H9 (cell line): ENCODE data around the gene ADCY4. TPM values are rescaled to one million over a fixed set of nuclear protein-coding genes. Genes with fewer than 3 reads are reported as not detected.

Experiments used
- DNase-seq: peaks from one replicate; pipeline ENCODE4 v3.0.0-alpha.2; 2017
- H2AFZ ChIP-seq: one replicate; pipeline ENCODE4 v1.6.1; 2013; ENCODE audit warnings: mild to moderate bottlenecking, low read length, control low read depth, moderate library complexity
- H2AK5ac ChIP-seq: 2 replicates; pipeline ENCODE4 v1.6.1; 2013; ENCODE audit warnings: low read length, control low read depth, mixed read lengths; ENCODE audit not compliant: insufficient read length
- H2BK120ac ChIP-seq: one replicate; pipeline ENCODE4 v1.6.1; 2013; ENCODE audit warnings: low read depth, mild to moderate bottlenecking, low read length, control low read depth, inconsistent platforms; ENCODE audit not compliant: poor library complexity, severe bottlenecking
- H2BK12ac ChIP-seq: 2 replicates; pipeline ENCODE4 v1.6.1; 2013; ENCODE audit warnings: low read length, control low read depth, mixed read lengths, low read depth; ENCODE audit not compliant: insufficient read length
- H2BK15ac ChIP-seq: 2 replicates; pipeline ENCODE4 v1.6.1; 2013; ENCODE audit warnings: low read depth, low read length, control low read depth
- H2BK20ac ChIP-seq: one replicate; pipeline ENCODE4 v1.6.1; 2013; ENCODE audit warnings: low read depth, mild to moderate bottlenecking, low read length, control low read depth, inconsistent platforms; ENCODE audit not compliant: poor library complexity, severe bottlenecking
- H2BK5ac ChIP-seq: 2 replicates; pipeline ENCODE4 v1.6.1; 2013; ENCODE audit warnings: low read length, control low read depth, mixed read lengths; ENCODE audit not compliant: insufficient read length
- H3K14ac ChIP-seq: 2 replicates; pipeline ENCODE4 v1.6.1; 2013; ENCODE audit warnings: low read length, control low read depth; ENCODE audit not compliant: insufficient read depth
- H3K18ac ChIP-seq: 2 replicates; pipeline ENCODE4 v1.6.1; 2013; ENCODE audit warnings: low read depth, mild to moderate bottlenecking, mixed read lengths, low read length, control low read depth; ENCODE audit not compliant: insufficient read length
- H3K23ac ChIP-seq: 2 replicates; pipeline ENCODE4 v1.6.1; 2013; ENCODE audit warnings: low read length, control low read depth, mixed read lengths, low read depth; ENCODE audit not compliant: insufficient read length
- H3K23me2 ChIP-seq: 2 replicates; pipeline ENCODE4 v1.6.1; 2013; ENCODE audit warnings: low read depth, mild to moderate bottlenecking, mixed read lengths, low read length, control low read depth; ENCODE audit not compliant: insufficient read length, poor library complexity, severe bottlenecking
- H3K27ac ChIP-seq: 2 replicates; pipeline ENCODE4 v1.5.1; 2013; ENCODE audit warnings: low read length, control low read depth, mixed read lengths, low read depth; ENCODE audit not compliant: insufficient read length
- H3K27me3 ChIP-seq: 2 replicates; pipeline ENCODE4 v1.6.1; 2013; ENCODE audit warnings: low read length, control low read depth, inconsistent platforms; ENCODE audit not compliant: insufficient read depth
- H3K4ac ChIP-seq: 2 replicates; pipeline ENCODE4 v1.6.1; 2013; ENCODE audit warnings: low read depth, mild to moderate bottlenecking, control low read depth, inconsistent platforms, low read length, moderate library complexity
- H3K4me1 ChIP-seq: 2 replicates; pipeline ENCODE4 v1.6.1; 2013; ENCODE audit warnings: low read length, control low read depth, inconsistent platforms; ENCODE audit not compliant: insufficient read depth
- H3K4me2 ChIP-seq: 2 replicates; pipeline ENCODE4 v1.6.1; 2013; ENCODE audit warnings: low read length, control low read depth, mixed read lengths; ENCODE audit not compliant: insufficient read length, insufficient read depth
- H3K56ac ChIP-seq: 2 replicates; pipeline ENCODE4 v1.6.1; 2013; ENCODE audit warnings: low read depth, mild to moderate bottlenecking, mixed read lengths, low read length, control low read depth; ENCODE audit not compliant: insufficient read length
- H3K79me1 ChIP-seq: 2 replicates; pipeline ENCODE4 v1.6.1; 2013; ENCODE audit warnings: low read depth, mild to moderate bottlenecking, moderate library complexity, low read length, control low read depth, inconsistent platforms; ENCODE audit not compliant: insufficient read depth, poor library complexity, severe bottlenecking
- H3K79me2 ChIP-seq: 2 replicates; pipeline ENCODE4 v1.6.1; 2013; ENCODE audit warnings: low read length, control low read depth, inconsistent platforms; ENCODE audit not compliant: insufficient read depth
- H3K9ac ChIP-seq: 2 replicates; pipeline ENCODE4 v1.6.1; 2013; ENCODE audit warnings: low read length, control low read depth, mixed read lengths; ENCODE audit not compliant: insufficient read length; ENCODE audit errors: extremely low read depth
- H3K9me3 ChIP-seq: one replicate; pipeline ENCODE4 v1.6.1; 2013; ENCODE audit warnings: low read depth, low read length, inconsistent platforms; ENCODE audit not compliant: control insufficient read depth
- H3T11ph ChIP-seq: one replicate; pipeline ENCODE4 v1.6.1; 2013; ENCODE audit warnings: mild to moderate bottlenecking, low read length, control low read depth, inconsistent platforms
- H4K20me1 ChIP-seq: one replicate; pipeline ENCODE4 v1.6.1; 2013; ENCODE audit not compliant: control insufficient read depth, insufficient read length, insufficient read depth
- H4K5ac ChIP-seq: 2 replicates; pipeline ENCODE4 v1.6.1; 2013; ENCODE audit warnings: low read depth, mild to moderate bottlenecking, mixed read lengths, low read length, control low read depth; ENCODE audit not compliant: insufficient read length
- H4K8ac ChIP-seq: replicated peaks from 2 replicates; pipeline ENCODE4 v1.6.1; 2013; ENCODE audit warnings: low read length, control low read depth, mixed read lengths, low read depth; ENCODE audit not compliant: insufficient read length
- H4K91ac ChIP-seq: 2 replicates; pipeline ENCODE4 v1.6.1; 2013; ENCODE audit warnings: low read depth, mild to moderate bottlenecking, moderate library complexity, mixed read lengths, low read length, control low read depth; ENCODE audit not compliant: insufficient read length
- H3K27ac Mint-ChIP-seq, 3 experiments: 2 replicates in 2 of 3; 3 replicates in 1 of 3; pipeline ENCODE4 v1.8.0; 2020 to 2021; ENCODE audit warnings: mixed read lengths in 3 of 3, mild to moderate bottlenecking in 1 of 3, moderate library complexity in 1 of 3
- H3K27me3 Mint-ChIP-seq: 2 replicates; pipeline ENCODE4 v1.8.0; 2021; ENCODE audit warnings: low read depth, mild to moderate bottlenecking, moderate library complexity, mixed read lengths
- H3K36me3 Mint-ChIP-seq, 3 experiments: 2 replicates in 2 of 3; 3 replicates in 1 of 3; pipeline ENCODE4 v1.8.0; 2020 to 2021; ENCODE audit warnings: low read depth in 3 of 3, mixed read lengths in 3 of 3; ENCODE audit not compliant: insufficient read depth in 1 of 3
- H3K4me1 Mint-ChIP-seq, 2 experiments: 2 replicates each; pipeline ENCODE4 v1.8.0; 2020; ENCODE audit warnings: mixed read lengths in 2 of 2
- H3K4me3 Mint-ChIP-seq, 2 experiments: 2 replicates in 1 of 2; 3 replicates in 1 of 2; pipeline ENCODE4 v1.8.0; 2020 to 2021; ENCODE audit warnings: mild to moderate bottlenecking in 2 of 2, mixed read lengths in 2 of 2, moderate library complexity in 1 of 2
- H3K9me3 Mint-ChIP-seq, 2 experiments: 2 replicates in 1 of 2; 3 replicates in 1 of 2; pipeline ENCODE4 v1.8.0; 2020; ENCODE audit warnings: mild to moderate bottlenecking in 2 of 2, mixed read lengths in 2 of 2, moderate library complexity in 1 of 2
- WGBS: extraction: QIAGEN DNeasy Blood & Tissue Kit; methylation state at CpG from one replicate; pipeline ENCODE4 v1.1.7; 2013; ENCODE audit warnings: missing lambda C conversion rate, low lambda C conversion rate, mixed read lengths; ENCODE audit not compliant: insufficient read length; ENCODE audit errors: extremely low coverage; 5-methylcytosine and 5-hydroxymethylcytosine counted together
- total RNA-seq: library from RNA; stranded (reverse); gene quantifications from 2 replicates; pipeline ENCODE4 v1.2.1, GENCODE V29; 2021
- TF ChIP-seq, protein P1 (sequence below): fragments of 200-600 bp; sonication (generic); conservative IDR thresholded peaks from 3 replicates; pipeline ENCODE4 v1.8.0; 2021; ENCODE audit warnings: antibody characterized with exemption, mild to moderate bottlenecking

Gene ADCY4
- total RNA-seq, 1 experiment from 2014 or later, result 0.09 TPM

DNA sequence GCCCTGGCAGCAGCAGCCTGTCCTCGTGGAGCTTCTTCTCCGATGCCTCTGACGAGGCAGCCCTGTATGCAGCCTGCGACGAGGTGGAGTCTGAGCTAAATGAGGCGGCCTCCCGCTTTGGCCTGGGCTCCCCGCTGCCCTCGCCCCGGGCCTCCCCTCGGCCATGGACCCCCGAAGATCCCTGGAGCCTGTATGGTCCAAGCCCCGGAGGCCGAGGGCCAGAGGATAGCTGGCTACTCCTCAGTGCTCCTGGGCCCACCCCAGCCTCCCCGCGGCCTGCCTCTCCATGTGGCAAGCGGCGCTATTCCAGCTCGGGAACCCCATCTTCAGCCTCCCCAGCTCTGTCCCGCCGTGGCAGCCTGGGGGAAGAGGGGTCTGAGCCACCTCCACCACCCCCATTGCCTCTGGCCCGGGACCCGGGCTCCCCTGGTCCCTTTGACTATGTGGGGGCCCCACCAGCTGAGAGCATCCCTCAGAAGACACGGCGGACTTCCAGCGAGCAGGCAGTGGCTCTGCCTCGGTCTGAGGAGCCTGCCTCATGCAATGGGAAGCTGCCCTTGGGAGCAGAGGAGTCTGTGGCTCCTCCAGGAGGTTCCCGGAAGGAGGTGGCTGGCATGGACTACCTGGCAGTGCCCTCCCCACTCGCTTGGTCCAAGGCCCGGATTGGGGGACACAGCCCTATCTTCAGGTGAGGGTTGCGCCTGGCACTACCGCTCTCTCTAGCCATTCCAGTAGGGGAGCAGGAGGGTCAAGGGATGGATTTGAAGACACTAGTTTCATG, 35.2 kb upstream of the ADCY4 start:
- Histone ChIP-seq H2BK20ac (no peak overlapping the region), H3K9ac (no peak overlapping the region), H4K20me1 (no peaks in the 10 kb centered on the region), H2BK12ac (no peak overlapping the region), H2BK5ac (no peak overlapping the region), H3K23ac (no peak overlapping the region), H3T11ph (no peak overlapping the region), H3K23me2 (peaks cover 19% of the 10 kb centered on the region), H3K79me2 (no peaks in the 10 kb centered on the region), H3K27me3 (no peaks in the 10 kb centered on the region), H3K79me1 (no peaks in the 10 kb centered on the region), H3K27ac (no peak overlapping the region), H2BK120ac (no peak overlapping the region), H2AFZ (no peak overlapping the region), H3K56ac (no peak overlapping the region), H4K8ac (no peak overlapping the region), H3K14ac (no peak overlapping the region), H4K5ac (no peak overlapping the region), H3K4me1 (no peaks in the 10 kb centered on the region; the same call in 1 of the 2 replicates), H2AK5ac (no peak overlapping the region), H3K4ac (no peak overlapping the region), H3K18ac (no peak overlapping the region), H3K9me3 (no peaks in the 10 kb centered on the region), H2BK15ac (no peak overlapping the region), H4K91ac (no peak overlapping the region), H3K4me2 (no peak overlapping the region)
- no peak overlapping the region for H3K27ac Mint-ChIP-seq
- no peak for DNase-seq
- no CpG with 5 or more reads among the region's 32 CpGs for WGBS
- H3K4me1 Mint-ChIP-seq, result peaks cover 15 to 16% of the 10 kb centered on the region in 2 experiments
- TF ChIP-seq, protein P1, sequence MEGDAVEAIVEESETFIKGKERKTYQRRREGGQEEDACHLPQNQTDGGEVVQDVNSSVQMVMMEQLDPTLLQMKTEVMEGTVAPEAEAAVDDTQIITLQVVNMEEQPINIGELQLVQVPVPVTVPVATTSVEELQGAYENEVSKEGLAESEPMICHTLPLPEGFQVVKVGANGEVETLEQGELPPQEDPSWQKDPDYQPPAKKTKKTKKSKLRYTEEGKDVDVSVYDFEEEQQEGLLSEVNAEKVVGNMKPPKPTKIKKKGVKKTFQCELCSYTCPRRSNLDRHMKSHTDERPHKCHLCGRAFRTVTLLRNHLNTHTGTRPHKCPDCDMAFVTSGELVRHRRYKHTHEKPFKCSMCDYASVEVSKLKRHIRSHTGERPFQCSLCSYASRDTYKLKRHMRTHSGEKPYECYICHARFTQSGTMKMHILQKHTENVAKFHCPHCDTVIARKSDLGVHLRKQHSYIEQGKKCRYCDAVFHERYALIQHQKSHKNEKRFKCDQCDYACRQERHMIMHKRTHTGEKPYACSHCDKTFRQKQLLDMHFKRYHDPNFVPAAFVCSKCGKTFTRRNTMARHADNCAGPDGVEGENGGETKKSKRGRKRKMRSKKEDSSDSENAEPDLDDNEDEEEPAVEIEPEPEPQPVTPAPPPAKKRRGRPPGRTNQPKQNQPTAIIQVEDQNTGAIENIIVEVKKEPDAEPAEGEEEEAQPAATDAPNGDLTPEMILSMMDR, result no peak
- H3K27me3 Mint-ChIP-seq, result peaks cover 9% of the 10 kb centered on the region
- H3K4me3 Mint-ChIP-seq, result no peak overlapping the region
- H3K36me3 Mint-ChIP-seq, result peaks cover 8 to 37% (median 23%) of the 10 kb centered on the region in 3 experiments
- H3K9me3 Mint-ChIP-seq, result no peaks in the 10 kb centered on the region
